Limb (tissue), 2 donors: ENCODE measurements around the gene GMDS.

Experiments used
- DNase-seq, 2 donors: peaks; one replicate each; pipeline ENCODE4 v3.0.0-alpha.2; 2016; ENCODE audit errors: extremely low spot score in 2 of 2

The GMDS gene

GRCh38 chr6:1716868-1717267 lies 528.5 kb downstream of the GMDS start:
- no peak for DNase-seq

GRCh38 chr6:1716396-1716795 lies 529.0 kb downstream of the GMDS start:
- DNase-seq = no peak

- DNase-seq = no peak
Measured at GRCh38 chr6:1715336-1715735, 530.1 kb downstream of the GMDS start.

- no peak for DNase-seq
Measured at GRCh38 chr6:1714654-1715053, 530.8 kb downstream of the GMDS start.

GRCh38 chr6:1713016-1713600 lies 532.3 kb downstream of the GMDS start:
- no peak for DNase-seq

DNA sequence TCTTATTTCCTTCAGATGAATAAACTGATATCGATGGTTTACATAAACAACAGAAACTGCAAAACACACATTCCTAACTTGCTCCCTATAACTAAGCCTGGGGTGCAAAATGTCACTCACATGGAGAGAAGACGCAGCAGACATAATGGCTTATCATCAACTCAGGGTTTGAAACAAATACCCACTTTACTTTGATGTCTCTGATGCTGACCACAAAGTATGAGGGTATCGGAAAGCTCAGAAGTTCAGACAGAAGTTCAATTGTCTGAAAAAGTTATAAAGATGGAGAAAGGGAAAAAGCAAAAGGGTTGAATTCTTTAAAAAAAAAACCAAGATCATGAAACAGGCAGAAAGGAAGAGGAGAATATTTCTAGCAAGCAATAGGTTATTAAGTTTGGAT lies 533.0 kb downstream of the GMDS start:
- no peak for DNase-seq

GRCh38 chr6:1711136-1711535 lies 534.3 kb downstream of the GMDS start:
- no peak for DNase-seq

GRCh38 chr6:1709234-1709641 lies 536.2 kb downstream of the GMDS start:
- no peak for DNase-seq

DNA sequence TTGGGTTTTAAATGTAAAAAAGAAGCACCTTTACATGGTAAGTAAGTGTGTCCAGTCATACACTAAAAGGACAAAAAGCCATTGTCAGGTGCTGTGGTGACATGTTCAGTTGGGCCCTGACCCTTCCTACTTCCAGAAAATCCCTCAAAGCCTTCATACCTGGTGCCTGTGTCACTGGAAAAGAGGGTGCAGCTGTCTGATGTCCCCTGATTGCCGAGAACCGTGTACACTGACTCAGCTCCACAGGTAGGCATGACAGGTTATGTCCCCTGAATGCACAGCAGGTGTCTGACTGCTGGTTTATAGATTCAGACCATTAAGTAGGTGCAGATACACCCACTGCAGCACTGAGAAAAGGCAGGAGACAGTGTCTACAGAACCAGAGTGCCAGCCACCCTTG lies 536.6 kb downstream of the GMDS start:
- DNase-seq = no peak

- DNase-seq = no peak
Measured at GRCh38 chr6:1708122-1708521, 537.3 kb downstream of the GMDS start.

DNA sequence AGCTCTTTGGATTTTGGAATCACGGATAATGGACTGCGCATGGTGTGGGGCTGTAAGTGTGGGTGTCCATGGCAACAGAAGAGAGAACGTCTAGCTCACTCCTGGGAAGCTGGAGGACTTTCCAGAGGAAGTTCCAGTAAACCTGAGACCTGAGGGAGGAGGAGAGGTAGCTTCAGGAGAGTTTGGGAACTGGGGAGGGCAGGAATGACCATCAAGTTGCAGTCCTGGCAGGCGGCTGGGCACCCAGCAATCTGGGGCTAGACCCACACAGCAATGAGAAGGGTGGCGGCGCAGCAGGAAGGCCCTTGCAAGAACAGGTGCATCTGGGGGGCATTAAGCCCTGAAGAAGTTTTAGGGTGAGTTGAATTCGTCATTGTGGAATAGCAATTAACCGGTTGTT lies 539.8 kb downstream of the GMDS start:
- DNase-seq = no peak

DNA sequence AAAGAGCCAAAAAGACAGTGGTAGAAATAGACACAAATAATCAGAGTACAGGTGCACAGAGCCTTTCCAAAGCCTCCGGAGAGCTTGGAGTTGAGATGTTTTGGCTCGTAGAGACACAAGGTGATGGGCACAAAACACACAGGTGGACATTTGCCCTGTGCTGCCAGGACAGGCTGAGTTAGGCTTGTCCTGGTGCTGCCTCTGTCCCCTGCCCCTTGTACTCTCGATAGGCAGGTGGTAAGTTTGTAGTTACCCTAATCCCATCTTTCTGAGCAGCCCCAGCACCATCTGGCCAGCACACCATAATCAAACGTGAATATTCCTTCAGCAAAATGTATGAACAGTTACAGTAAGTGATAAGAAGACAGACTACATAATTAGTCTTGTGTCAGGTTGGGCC lies 540.2 kb downstream of the GMDS start:
- no peak for DNase-seq

- no peak for DNase-seq
Measured at GRCh38 chr6:1704711-1705110, 540.7 kb downstream of the GMDS start.

DNA sequence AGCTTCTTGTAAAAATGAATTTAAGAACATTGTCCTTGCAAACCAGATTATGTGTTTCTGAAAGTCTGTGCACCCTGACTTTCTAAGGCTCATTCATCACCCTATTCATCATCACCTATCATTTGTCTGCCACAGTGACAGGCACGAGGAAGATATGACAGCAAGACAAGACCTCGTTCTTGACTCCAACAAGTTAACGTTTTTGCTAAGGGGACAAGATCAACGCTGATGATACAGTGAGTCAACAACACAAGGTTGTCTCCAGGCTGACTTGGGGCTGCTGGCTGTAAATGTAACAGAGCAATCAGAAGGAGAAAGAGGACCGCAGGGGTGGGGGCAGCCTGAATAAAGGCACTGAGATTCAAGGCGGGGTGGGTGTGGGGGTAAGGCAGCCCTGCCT lies 541.5 kb downstream of the GMDS start:
- DNase-seq = no peak

DNA sequence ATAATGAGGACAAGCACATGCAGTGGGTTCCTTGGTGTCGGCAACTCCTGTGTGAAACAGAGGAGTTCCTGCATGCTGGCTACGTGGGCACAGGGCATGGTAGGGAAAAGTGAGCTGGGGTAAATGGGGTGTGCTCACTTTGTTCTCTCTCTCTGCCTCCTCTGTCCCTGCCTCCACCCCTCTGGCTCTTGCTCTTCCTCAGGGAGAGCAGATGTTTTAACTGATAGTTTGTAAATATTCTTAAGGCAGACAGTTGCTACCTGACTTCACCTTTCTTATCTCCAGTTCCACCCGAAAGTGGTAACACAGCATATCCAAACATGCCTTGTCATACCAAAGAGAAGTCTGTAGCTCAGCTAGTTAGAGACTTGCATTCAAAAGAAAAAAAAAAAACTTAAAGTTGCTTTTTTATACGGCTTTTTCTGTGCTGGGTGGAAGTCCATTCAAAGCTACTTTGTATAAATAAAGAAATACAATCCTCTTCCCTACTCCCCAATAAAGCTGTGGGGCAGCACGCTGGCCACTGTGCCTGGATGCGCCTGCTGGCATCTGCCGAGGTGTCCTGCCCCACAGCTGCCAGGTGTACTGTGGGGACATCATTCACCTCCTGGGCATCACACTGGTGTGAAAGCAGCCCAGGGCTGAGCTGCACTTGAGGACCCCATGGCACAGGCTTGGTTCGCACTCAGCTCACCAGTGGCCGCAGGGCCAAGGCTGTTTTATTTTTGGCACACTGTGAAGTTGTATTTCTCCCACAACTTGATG lies 542.1 kb downstream of the GMDS start:
- DNase-seq = no peak

DNA sequence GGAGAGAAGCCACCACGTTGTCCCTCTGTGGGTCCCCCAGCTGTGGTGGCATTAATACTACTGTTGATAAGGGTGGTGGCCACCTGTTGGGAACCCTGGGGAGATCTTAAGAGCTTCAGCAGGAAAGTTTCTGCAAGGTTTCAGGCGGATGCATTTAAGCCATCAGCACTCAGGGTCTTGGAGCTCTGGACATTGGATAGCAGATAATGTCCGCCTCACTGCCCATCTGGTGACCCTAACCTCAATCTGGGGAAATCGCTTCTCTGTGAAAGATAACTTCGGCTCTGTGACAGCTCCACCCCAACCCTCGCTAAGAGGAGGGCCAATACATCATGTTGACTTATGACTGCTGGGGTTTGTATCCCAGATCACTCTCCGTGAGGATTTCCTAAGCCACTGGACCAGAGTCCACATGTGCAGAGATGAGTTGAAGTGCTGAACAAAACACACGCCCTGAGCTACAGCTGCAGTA lies 542.8 kb downstream of the GMDS start:
- no peak for DNase-seq

DNA sequence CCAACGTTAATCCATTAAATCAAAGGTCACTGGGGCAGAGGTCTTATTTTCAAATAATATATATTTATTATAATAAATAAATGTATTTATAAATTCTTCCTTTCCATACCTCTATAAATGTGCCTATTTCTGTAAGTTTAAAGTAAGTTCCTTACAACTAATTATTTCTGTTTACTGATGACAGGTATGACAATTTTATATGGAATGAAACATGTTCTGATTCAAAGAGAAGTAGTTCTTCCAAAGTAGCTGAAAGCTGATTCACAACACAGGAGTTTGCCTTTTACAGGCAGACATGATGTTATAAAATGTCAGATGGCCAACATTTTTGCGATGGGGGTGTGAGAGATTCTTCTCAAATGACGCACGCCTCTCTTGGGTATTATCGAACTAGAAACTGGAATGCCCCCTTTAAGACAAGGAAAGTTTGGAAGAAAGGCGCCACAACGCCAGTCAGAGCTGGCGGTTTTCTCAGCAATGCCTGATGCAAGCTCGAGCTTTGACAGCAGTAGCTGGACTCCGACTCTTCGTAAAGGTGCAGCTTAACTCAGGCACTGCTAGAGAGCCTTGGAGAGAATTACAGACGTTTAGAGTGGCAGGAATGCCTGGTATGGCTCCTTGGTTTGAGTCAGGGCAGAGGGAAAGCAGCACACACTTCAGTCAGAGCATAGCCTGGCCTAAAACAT lies 543.6 kb downstream of the GMDS start:
- DNase-seq = peak; percentile 47 to 62

GRCh38 chr6:1700278-1700967 lies 545.0 kb downstream of the GMDS start:
- no peak for DNase-seq

- no peak for DNase-seq
Measured at GRCh38 chr6:1698527-1698926, 546.9 kb downstream of the GMDS start.

- DNase-seq = no peak
Measured at GRCh38 chr6:1697688-1698351, 547.6 kb downstream of the GMDS start.

DNA sequence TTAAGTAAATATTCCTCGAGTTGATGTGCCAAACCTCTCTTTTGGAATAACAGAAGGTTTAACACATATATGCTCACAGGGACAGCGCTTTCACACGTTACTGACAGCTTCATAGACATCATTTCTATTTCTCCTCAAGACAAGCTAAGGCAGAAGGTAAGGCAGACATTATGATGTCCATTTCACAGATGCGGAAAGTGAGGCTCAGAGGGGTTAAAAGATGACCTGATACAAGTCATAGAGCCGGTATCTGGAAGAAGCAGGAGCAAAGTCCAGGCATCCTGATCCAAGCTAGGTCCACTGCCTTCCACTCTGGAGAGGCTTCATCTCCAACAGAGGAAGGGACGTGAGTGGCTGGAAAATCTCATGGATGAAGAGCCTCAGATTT lies 548.9 kb downstream of the GMDS start:
- DNase-seq = no peak
